ENCODE results near the gene TMEM101.

DNA sequence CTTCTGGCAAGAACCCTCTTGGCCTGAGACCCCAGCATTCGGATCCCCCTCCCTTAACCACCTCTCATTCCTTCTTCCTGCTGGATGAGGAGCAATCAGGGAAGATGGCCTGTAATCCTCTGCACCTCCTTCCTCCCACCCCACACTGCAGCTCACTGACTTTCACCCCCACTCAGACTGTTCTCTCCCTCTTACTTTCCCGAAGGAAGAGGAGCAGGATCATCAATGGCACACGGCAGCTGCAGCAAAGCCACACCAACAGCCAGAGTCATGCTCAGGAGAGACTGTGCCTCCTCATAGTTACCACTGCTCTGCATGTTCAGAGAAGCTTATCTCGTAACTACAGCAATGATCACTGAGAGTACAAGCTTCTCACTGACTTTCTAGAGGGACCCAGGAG is 10.1 kb upstream of the TMEM101 start:
- no peak for TF ChIP-seq OSR1 (CRISPR knock-in tag; IDR thresholded peaks at IDR 0.05)
- TF ChIP-seq ZNF8 (CRISPR knock-in tag; IDR thresholded peaks at IDR 0.05): no peak
- no peak for TF ChIP-seq CSDC2 (CRISPR knock-in tag; IDR thresholded peaks at IDR 0.05)
- no peak for TF ChIP-seq ESRRG (CRISPR knock-in tag; IDR thresholded peaks at IDR 0.05)
- no peak for TF ChIP-seq PATZ1 (CRISPR knock-in tag; IDR thresholded peaks at IDR 0.05; ENCODE audit: borderline replicate concordance)
- no peak for TF ChIP-seq ZNF565 (CRISPR knock-in tag; conservative IDR thresholded peaks at IDR 0.05; ENCODE audit: low read depth)
- TF ChIP-seq ZFP3 (CRISPR knock-in tag; IDR thresholded peaks at IDR 0.05): no peak
- TF ChIP-seq ZNF70 (CRISPR knock-in tag; IDR thresholded peaks at IDR 0.05): no peak
- TF ChIP-seq, protein P1, sequence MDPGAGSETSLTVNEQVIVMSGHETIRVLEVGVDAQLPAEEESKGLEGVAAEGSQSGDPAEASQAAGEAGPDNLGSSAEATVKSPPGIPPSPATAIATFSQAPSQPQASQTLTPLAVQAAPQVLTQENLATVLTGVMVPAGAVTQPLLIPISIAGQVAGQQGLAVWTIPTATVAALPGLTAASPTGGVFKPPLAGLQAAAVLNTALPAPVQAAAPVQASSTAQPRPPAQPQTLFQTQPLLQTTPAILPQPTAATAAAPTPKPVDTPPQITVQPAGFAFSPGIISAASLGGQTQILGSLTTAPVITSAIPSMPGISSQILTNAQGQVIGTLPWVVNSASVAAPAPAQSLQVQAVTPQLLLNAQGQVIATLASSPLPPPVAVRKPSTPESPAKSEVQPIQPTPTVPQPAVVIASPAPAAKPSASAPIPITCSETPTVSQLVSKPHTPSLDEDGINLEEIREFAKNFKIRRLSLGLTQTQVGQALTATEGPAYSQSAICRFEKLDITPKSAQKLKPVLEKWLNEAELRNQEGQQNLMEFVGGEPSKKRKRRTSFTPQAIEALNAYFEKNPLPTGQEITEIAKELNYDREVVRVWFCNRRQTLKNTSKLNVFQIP (CRISPR knock-in tag; IDR thresholded peaks at IDR 0.05; ENCODE audit: borderline replicate concordance, low read depth): no peak
